Limb (tissue), 2 donors: ENCODE results near the gene STEAP4.
A peak's percentile ranks its signal among the peaks of the same experiment; 100 is the strongest.
"Not testable (repeated sequence)": the region's sequence is repeated elsewhere in the genome, so short reads cannot be mapped to it uniquely, and the experiment has no call there.

Experiments
- DNase-seq, 2 donors: peaks; one replicate each; pipeline ENCODE4 v3.0.0-alpha.2; 2016; ENCODE audit errors: extremely low spot score in 2 of 2

Gene STEAP4

GRCh38 chr7:88268858-88269257 lies 37.8 kb downstream of the STEAP4 start:
- DNase-seq, result no peak

DNA sequence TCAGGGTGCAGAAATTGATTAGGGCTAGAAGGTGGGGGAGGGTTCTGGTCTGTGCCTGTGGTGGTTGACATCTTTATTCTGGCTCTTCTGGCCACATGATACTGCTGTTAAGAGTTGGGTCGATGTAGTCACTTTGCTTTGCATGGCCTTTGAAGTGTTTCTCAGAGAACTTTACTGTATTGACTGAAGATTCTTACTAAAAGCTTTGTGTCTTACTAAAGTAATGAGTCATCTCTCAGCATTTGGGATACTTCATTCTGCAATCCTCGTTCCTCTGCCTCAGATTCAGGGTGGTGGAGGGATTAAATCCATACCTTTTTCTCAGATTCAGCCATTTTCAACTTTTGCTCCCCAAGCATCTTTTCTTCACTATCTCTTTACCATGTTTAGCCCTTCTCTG lies 38.6 kb downstream of the STEAP4 start:
- no peak for DNase-seq

DNA sequence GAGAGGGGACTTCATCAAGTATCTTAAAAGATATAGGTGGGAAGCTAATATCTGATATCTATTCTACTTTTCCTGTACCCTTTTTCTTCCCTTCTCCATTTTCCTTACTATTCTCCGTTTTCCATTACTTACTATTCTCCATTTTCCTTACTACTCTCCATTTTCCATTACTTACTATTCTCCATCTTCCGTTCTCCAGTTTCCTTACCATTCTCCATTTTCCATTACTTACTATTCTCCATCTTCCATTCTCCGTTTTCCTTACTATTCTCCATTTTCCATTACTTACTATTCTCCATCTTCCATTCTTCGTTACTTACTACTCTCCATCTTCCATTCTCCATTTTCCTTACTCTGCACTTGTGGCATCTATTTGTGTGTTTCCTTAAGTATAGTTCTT lies 39.3 kb downstream of the STEAP4 start:
- no peak for DNase-seq

- not testable (repeated sequence) for DNase-seq
Measured at GRCh38 chr7:88264987-88265386, 41.7 kb downstream of the STEAP4 start.

DNA sequence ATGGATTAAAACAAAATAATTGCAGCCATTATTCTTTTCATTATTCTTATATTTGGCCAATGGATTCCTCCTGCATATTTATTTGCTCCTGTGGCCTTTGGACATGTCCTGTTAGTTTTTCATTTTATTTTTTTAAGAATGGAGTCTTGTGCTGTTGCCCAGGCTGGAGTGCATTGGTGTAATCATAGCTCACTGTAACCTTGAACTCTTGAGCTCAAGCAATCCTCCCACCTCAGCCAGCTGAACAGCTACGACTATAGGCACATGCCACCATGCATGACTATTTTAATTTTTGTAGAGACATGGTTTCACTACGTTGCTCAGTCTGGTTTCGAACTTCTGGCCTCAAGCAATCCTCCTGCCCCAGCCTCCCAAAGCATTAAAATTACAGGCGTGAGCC lies 44.1 kb downstream of the STEAP4 start:
- DNase-seq, result no peak

GRCh38 chr7:88260719-88261118 lies 46.0 kb downstream of the STEAP4 start:
- no peak for DNase-seq

DNA sequence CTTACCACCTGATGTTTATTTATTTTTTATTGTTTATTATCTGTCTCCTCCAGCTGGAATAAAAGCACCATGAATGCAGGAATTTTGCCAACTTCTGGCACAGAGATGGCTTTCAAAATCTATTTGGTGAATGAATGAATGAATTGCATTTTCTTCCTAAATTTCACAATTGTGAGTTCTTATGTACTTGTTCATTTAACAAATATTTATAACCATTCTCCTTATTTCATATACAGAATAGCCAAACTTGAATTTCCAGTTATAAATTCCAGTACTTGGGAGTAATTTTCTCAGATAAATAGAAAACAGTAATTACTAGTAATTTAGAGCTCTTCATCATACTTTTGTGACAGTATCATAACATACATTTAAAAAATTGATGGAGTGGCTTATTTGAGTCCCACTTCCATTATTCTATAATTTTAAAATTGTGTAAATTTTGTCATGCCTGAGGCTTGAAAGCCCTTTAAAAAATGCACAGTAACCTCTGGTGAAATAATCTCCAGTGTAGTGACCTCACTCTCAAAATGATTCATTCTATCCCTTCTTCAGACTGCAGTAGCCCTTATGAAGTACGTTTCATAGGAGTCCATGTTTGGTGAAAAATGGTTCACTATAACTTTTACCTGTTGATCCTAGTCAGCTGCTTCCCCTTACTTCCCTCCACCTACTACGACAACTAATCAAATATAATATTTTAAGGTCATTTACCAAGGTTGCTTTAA lies 46.9 kb downstream of the STEAP4 start:
- DNase-seq, result no peak

GRCh38 chr7:88258296-88258695 lies 48.4 kb downstream of the STEAP4 start:
- not testable (repeated sequence) for DNase-seq

- no peak for DNase-seq
Measured at GRCh38 chr7:88256906-88257305, 49.8 kb downstream of the STEAP4 start.

GRCh38 chr7:88254721-88255424 lies 51.8 kb downstream of the STEAP4 start:
- DNase-seq, result no peak

GRCh38 chr7:88253640-88254039 lies 53.1 kb downstream of the STEAP4 start:
- DNase-seq, result no peak

- no peak for DNase-seq
Measured at GRCh38 chr7:88244258-88244657, 62.4 kb downstream of the STEAP4 start.

DNA sequence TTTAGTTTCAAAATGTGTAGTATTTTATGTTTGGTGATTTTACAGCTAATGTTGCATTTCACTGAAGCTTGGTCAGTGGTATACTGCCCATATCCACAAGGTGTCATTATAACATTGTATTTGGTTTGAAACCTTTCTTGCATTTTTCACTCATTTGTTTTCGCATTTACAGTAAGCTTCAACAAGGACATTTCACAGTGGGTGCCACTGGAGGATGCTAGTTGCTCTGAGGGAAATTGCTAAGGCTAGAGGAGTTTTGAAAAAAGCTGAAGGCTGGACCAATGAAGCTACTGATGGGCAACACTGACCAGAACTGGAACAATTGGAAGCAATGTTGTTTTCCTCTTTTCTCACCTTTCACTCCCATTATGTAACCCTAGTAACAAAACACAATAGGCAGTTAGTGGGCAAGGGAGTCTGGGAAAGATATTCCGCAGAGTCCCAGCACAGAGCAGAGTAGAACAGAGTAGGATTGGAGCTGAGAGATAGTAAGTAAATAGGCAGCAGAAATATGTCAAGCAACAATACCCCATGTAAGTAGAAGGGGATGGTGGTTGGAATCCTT lies 63.3 kb downstream of the STEAP4 start:
- peak; percentile 42 to 75 for DNase-seq

- DNase-seq, result no peak
Measured at GRCh38 chr7:88239852-88240251, 66.8 kb downstream of the STEAP4 start.

DNA sequence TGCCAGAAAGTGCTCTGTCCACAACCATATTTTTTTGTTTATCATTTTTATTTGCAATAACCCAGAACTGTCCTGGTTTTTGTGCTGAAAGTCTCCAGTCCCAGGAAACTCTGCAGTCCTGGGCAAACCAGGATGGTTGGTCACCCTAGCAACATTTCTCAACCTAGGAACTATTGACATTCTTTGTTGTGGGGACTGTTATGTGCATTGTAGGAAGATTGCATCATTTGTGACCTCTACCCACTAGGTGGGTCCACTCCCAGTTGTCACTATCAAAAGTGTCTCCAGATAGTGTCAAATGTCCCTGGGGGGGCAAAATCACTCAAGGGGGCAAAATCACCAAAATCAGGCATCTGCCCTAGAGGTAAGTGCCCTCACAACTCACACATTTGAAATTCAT lies 72.9 kb downstream of the STEAP4 start:
- DNase-seq, result no peak

DNA sequence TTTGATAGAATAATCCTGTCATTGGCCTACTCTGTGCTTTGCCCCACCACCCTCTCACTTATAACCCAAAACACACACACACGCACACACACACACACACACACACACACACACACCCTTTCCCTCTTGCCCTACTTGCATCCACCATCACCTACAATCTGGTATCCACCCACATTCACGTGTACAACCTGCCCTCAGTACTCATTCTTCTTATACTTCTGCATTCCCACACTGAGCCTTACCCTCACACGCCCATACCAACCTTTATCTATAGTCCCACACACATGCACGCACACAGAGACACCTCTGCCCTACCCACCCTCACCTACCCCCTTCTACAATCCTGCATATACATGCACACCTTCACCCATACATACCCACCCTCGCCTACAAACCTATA lies 76.0 kb downstream of the STEAP4 start:
- no peak for DNase-seq

DNA sequence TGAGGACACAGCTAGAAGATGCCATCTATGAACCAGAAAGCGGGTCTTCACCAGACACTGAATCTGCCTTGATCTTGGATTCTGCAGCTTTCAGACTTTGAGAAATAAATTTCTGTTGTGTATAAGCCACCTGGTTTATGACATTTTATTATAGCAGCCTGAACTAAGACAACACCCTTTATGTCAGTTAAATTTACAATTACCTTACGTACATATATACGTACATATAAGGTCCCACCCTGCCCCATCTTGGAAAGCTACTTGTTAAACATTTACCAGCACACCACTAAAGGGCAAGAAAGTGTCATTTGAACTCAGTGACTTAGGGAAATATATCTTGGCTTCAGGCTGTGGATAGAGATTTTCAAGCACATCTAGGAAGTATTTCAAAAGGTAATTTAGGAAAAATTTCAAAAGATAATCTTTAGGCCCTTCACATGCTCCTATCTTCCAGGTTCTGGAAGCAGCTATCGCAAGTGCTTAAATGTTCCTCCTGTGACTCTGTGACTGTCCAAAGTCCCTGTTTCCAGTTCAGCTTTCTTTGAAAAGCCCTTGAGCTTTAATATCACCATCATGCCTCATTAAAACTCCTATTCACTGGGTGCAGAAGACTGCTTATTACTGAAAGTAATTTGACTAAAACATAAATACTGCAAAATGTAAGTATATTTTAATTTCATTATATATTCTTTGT lies 77.2 kb downstream of the STEAP4 start:
- no peak for DNase-seq

GRCh38 chr7:88226886-88227516 lies 79.7 kb downstream of the STEAP4 start:
- DNase-seq, result no peak

GRCh38 chr7:88226201-88226600 lies 80.5 kb downstream of the STEAP4 start:
- DNase-seq, result no peak

- no peak for DNase-seq
Measured at GRCh38 chr7:88224601-88225275, 82.0 kb downstream of the STEAP4 start.

DNA sequence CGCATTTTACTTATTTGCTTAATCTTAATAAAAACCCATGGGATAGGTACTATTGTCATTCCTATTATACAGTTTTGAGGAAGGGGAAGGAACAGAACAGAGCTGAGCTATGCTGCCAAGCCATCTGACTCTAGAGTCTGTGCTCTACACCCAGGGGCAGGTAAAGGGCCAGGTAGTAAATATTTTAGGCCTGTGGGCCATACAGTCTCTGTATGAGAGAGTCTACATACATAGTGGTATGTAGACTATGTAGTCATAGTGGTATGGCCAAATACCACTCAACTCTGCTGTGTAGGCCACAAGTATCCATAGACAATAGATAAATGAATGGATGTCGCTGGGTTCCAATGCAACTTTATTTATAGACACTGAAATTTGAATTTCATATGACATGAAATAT lies 83.4 kb downstream of the STEAP4 start:
- no peak for DNase-seq
